Measurements from ENCODE around the gene ERCC8.

Gene ERCC8

DNA sequence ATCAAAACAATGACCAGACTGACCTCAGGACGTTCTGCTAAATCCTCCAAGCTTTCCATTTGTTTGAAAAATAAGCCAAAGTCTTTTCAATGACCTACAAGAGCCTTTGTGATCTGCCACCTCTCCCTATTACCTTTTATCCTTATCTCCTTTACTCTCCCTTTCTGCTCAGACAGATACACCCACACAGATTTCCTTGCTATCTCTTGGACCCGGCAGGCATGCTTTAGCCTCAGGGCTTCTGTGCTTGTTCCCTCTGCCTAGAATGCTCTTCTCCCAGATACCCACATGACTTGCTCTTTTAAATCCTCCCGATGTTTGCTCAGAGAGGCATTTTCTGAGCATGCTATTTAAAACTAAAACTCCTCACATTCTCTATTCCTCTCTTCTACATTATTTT is 91.9 kb downstream of the ERCC8 start:
- no peak for TF ChIP-seq ZFX (IDR thresholded peaks at IDR 0.05; ENCODE audit: borderline replicate concordance)
- TF ChIP-seq, protein P1, sequence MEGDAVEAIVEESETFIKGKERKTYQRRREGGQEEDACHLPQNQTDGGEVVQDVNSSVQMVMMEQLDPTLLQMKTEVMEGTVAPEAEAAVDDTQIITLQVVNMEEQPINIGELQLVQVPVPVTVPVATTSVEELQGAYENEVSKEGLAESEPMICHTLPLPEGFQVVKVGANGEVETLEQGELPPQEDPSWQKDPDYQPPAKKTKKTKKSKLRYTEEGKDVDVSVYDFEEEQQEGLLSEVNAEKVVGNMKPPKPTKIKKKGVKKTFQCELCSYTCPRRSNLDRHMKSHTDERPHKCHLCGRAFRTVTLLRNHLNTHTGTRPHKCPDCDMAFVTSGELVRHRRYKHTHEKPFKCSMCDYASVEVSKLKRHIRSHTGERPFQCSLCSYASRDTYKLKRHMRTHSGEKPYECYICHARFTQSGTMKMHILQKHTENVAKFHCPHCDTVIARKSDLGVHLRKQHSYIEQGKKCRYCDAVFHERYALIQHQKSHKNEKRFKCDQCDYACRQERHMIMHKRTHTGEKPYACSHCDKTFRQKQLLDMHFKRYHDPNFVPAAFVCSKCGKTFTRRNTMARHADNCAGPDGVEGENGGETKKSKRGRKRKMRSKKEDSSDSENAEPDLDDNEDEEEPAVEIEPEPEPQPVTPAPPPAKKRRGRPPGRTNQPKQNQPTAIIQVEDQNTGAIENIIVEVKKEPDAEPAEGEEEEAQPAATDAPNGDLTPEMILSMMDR (IDR thresholded peaks at IDR 0.05) = no peak
- no peak overlapping the region for H3K27ac ChIP-seq

DNA sequence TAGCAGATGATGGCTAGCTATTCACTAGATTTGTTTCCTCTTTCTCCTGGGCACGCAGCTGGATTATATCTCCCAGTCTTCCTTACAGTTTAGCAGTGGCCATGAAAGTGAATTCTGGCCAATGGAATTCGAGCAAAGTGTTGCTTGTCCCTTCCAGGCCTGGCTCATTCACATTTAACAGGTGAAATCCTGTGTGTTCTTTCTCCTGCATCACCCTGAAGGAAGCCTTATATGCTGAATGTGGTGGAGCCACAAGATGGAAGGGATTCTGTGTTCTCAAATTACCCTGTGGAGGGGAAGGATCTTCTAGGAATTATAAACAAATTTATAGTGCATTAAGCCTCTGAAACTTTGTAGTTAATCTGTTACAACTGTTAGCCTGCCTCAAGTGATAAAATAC is 92.6 kb downstream of the ERCC8 start:
- no peak for TF ChIP-seq ZFX (IDR thresholded peaks at IDR 0.05; ENCODE audit: borderline replicate concordance)
- TF ChIP-seq, protein P1 (IDR thresholded peaks at IDR 0.05) = no peak
- no peak overlapping the region for H3K27ac ChIP-seq

DNA sequence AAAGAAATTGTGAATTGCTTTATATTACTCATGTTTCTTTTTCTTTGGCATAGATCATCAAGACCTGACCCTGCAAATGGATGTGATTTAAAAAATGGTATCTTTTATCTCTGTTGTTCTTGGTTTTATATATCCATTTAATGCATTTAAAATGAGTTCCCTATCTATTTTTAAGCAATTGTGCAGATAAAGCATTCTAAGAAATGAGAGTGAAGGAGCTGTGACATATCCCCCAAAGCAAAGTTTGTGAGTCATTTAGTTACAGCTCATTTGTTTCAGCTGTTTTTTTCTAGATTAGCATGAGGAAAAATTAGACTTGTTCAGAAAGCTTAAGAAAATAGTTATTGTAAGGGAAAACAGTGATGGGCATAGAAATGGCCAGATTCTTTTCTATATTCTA is 93.2 kb downstream of the ERCC8 start:
- TF ChIP-seq ZFX (IDR thresholded peaks at IDR 0.05; ENCODE audit: borderline replicate concordance) = no peak
- TF ChIP-seq, protein P1 (IDR thresholded peaks at IDR 0.05) = no peak

DNA sequence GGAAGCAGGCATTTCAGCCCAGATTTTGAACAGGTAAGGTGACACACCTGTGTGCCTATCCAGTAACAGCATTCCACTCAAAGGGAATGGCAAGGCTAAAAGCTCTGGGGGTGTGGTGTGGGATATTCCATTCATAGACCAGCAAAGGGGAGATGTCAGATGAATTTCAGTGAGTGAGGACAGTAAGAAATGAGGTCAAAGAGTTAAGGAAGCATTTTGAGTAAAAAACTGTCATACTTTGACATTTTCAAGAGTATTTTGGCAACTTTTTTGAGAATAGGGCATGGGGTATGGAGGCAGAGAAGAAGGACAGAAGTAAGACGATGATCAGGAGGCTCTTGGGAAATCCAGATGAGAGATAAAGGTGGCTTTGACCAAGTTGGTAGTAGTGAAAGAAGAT is 98.6 kb downstream of the ERCC8 start:
- no peak for TF ChIP-seq ZFX (IDR thresholded peaks at IDR 0.05; ENCODE audit: borderline replicate concordance)
- TF ChIP-seq, protein P1 (IDR thresholded peaks at IDR 0.05) = no peak
- H3K27ac ChIP-seq = no peak overlapping the region

More for the DNA sequence above, 93.2 kb downstream of the ERCC8 start:
- no peak overlapping the region for H3K27ac ChIP-seq

DNA sequence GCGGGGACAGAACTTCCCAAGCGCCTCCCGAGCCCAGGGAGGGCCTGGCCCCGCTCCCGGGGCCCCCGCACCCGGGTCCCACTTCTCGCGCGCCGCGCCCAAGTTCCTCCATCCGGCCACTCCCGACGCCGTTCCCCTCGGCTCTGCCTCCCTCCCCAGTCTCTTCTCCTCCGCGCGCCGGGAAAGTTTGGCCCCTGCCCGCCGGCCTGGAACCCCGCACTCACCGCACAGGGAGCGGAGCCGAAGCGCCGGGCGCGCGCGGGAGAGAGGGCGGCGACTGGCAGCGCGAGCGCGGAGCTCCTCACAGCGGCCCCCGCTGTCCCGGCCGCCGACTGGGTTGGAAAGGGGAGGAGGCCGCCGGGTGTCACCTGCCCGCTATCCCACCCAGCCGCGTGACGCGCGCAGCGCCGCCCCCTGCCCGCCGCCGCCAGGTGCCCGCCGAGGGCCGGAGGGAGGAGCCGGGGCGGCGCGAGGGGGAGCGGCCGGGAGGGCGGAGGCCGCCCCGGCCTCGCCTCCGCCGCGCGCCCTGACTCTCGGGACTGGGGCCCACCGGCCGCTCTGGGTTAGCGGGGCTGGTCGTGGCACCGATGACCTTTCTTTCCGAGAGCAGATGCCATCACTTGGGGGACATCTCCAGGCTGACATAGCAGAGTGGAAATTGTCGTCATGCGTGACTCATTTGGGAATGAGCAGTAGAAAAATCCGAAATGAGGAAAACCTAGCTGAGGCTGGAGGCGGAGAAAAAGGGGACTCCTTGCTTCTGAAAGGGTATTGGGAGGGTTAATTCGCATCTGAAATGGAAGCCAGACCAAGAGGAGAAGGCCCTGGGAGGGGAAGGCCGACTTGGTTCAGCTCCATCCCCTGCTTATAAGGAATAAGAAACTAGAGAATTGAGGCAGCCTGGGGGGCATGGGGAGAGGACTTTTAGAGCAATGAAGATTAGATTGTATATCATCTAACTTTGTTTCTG is 100.6 kb downstream of the ERCC8 start, which contains the start of gene ELOVL7:
Gene ELOVL7 (minus strand): TSS at position 334 of the 970 bp plus-strand sequence. CDS start 56,872 bp downstream, outside the sequence.
- H3K27ac ChIP-seq = no peak within 1 kb of the TSS
- TF ChIP-seq, protein P1 (IDR thresholded peaks at IDR 0.05) = peak; percentile 69
- no peak for TF ChIP-seq ZFX (IDR thresholded peaks at IDR 0.05; ENCODE audit: borderline replicate concordance)

DNA sequence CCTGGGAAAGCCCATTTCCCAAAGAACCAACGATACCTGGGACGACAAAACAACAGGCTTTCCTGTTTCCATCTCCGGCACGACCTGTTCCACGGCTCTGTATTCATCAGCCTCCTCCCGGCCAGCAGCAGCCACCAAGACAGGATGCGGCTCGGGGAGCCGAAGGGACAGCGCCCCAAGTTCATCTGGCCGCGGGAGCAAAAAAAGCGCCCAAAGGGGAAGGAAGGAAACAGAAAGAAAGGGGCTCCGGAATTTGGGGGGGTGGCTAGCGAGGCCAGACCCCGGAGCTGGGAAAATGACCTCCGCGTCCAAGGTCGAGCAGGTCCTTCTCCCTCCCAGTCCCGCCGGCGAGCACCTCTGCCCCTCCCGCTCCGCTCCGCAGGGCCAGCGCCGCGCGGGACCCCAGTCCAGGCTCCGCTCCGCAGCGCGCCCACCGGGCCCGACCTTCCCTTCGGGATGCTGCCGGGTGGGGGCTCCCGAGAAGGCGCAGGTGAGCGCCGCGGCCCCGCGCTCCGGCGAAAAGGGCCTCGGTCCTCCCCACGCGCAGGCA is 101.4 kb downstream of the ERCC8 start:
- H3K27ac ChIP-seq = no peak overlapping the region
- TF ChIP-seq, protein P1 (IDR thresholded peaks at IDR 0.05) = no peak
- no peak for TF ChIP-seq ZFX (IDR thresholded peaks at IDR 0.05; ENCODE audit: borderline replicate concordance)
